DOHH2 (cell line): ENCODE data around the gene KLKB1.

Experiments used
- CTCF ChIP-seq: fragments of 200-600 bp; sonication (generic); IDR thresholded peaks from one replicate; pipeline ENCODE4 v1.5.1; 2014; ENCODE audit warnings: antibody characterized with exemption, mild to moderate bottlenecking, low read depth, low read length; ENCODE audit not compliant: poor library complexity, severe bottlenecking
- EZH2phosphoT487 ChIP-seq: fragments of 200-600 bp; sonication (generic); IDR thresholded peaks from 2 replicates; pipeline ENCODE4 v1.6.1; 2017; ENCODE audit warnings: borderline replicate concordance, mild to moderate bottlenecking, antibody characterized with exemption, low read length, moderate library complexity, mixed read lengths

DNA sequence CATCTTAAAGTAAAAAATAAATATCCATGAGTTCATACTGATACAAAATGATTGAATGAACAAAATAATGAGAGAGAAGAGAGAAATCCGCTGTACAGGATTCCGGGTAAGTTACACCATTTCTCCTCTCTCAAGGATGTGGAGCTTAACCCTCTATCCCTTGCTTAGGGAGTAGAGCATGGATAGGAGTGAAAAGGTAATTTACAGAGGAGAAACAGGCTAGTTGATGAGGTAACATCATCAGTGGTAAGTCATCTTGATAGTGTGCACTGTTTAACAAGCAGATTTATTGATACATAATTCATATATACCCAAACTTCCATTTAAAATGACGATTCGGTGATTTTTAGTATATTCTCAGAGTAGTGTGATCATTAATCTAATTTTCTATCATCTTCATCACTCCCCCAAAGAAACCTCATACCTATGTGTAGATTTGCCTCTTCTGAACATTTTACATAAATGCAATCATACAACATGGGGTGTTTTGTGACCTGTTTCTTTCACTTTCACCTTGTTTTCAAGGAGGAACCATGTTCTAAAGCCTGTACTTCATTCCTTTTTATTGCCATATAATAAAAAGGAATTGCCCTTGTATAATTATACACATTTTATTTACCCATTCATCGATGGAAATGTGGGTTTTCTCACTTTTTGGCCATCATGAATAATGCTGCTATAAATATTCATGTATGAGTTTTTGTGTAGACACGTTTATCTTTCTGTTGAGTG, 73.5 kb downstream of the KLKB1 start:
- TF ChIP-seq EZH2phosphoT487 (no peak), CTCF (no peak)
